Stomach smooth muscle (tissue), 2 donors: ENCODE results near the gene ZG16.
"Not testable (repeated sequence)": the region's sequence is repeated elsewhere in the genome, so short reads cannot be mapped to it uniquely, and the experiment has no call there.

Experiments used
- H3K27ac ChIP-seq: one replicate; pipeline ENCODE4 v1.7.0; 2013; ENCODE audit warnings: mild to moderate bottlenecking, low read length, inconsistent platforms
- H3K27me3 ChIP-seq, 2 donors: one replicate each; pipeline ENCODE4 v1.7.0; 2013; ENCODE audit warnings: low read length in 2 of 2; ENCODE audit not compliant: insufficient read depth in 2 of 2, control insufficient read depth in 1 of 2
- H3K36me3 ChIP-seq, 2 donors: one replicate each; pipeline ENCODE4 v1.7.0; 2013; ENCODE audit warnings: low read length in 2 of 2; ENCODE audit not compliant: control insufficient read depth in 2 of 2, insufficient read depth in 2 of 2
- H3K4me1 ChIP-seq: one replicate; pipeline ENCODE4 v1.7.0; 2013; ENCODE audit warnings: low read length; ENCODE audit not compliant: control insufficient read depth, insufficient read depth
- H3K4me3 ChIP-seq, 2 donors: one replicate each; pipeline ENCODE4 v1.7.0; 2013; ENCODE audit warnings: low read length in 2 of 2
- H3K9ac ChIP-seq, 2 donors: one replicate each; pipeline ENCODE4 v1.7.0; 2013; ENCODE audit warnings: low read length in 2 of 2, mild to moderate bottlenecking in 1 of 2
- H3K9me3 ChIP-seq, 2 donors: one replicate each; pipeline ENCODE4 v1.7.0; 2013; ENCODE audit warnings: low read length in 2 of 2; ENCODE audit not compliant: control insufficient read depth in 2 of 2
- donor health status: healthy.
- donor health status: Pancreatic carcinoma.

ZG16 gene

DNA sequence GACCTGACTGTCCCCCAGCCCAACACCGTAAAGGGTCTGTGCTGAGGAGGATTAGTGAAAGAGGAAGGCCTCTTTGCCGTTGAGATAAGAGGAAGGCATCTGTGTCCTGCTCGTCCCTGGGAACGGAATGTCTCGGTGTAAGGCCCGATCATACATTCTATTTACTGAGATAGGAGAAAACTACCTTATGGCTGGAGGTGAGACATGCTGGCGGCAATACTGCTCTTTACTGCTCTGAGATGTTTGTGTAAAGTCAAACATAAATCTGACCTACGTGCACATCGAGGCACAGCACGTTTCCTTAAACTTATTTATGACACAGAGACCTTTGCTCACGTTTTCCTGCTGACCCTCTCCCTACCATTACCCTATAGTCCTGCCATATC lies 37.4 kb upstream of the ZG16 start:
- not testable (repeated sequence) for H3K4me3 ChIP-seq, H3K36me3 ChIP-seq, H3K27me3 ChIP-seq, H3K4me1 ChIP-seq, H3K9ac ChIP-seq, H3K27ac ChIP-seq, H3K9me3 ChIP-seq

DNA sequence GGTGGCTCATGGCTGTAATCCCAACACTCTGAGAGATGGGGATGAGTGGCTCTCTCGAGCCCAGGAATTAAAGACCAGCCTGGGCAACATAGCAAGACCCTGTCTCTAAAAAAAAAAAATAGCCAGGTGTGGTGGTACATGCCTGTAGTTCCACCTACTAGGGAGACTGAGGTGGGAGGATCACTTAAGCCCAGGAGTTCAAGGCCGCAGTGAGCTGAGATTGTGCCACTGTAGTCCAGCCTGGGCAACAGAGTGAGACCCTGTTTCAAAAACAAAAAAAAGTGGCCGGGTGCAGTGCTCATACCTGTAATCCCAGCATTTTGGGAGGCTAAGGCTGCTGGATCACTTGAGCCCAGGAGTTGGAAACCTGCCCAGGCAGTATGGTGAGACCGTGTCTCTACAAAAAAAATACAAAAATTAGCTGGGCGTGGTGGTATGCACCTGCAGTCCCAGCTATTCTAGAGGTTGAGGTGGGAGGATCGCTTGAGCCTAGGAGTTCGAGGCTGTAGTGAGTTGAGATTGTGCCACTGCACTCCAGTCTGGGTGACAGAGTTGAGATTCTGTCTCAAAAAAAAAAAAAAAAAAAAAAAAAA lies 35.3 kb upstream of the ZG16 start:
- Histone ChIP-seq H3K27me3 (peaks cover 3% of the 10 kb centered on the region in 2 donors), H3K4me3 (no peak overlapping the region), H3K9me3 (peaks cover 0 to 3% of the 10 kb centered on the region in 2 donors), H3K27ac (no peak overlapping the region), H3K4me1 (no peaks in the 10 kb centered on the region), H3K36me3 (no peaks in the 10 kb centered on the region), H3K9ac (no peak overlapping the region)

DNA sequence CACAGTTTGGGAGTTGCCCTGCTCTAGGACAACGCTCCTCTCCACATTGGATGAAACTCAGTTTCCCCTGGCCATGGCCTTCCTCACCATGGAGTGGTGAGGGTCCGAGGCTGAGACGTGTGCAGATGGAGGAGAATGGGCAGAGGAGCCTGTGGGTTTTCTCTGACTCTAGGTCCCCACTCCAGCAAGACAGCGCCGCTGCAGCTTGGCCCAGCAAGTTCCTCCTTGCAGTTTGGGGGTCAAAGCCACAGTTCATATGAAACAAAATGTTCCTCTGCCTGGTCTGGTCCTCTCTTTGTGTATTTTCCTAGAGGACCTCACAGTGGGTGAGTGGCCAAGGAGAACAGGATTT lies 34.6 kb upstream of the ZG16 start:
- Histone ChIP-seq H3K9me3 (peaks cover 0 to 2% of the 10 kb centered on the region in 2 donors), H3K9ac (no peak overlapping the region), H3K27me3 (peaks cover 3% of the 10 kb centered on the region in 2 donors), H3K36me3 (no peaks in the 10 kb centered on the region), H3K27ac (no peak overlapping the region), H3K4me3 (no peak overlapping the region), H3K4me1 (no peaks in the 10 kb centered on the region)

DNA sequence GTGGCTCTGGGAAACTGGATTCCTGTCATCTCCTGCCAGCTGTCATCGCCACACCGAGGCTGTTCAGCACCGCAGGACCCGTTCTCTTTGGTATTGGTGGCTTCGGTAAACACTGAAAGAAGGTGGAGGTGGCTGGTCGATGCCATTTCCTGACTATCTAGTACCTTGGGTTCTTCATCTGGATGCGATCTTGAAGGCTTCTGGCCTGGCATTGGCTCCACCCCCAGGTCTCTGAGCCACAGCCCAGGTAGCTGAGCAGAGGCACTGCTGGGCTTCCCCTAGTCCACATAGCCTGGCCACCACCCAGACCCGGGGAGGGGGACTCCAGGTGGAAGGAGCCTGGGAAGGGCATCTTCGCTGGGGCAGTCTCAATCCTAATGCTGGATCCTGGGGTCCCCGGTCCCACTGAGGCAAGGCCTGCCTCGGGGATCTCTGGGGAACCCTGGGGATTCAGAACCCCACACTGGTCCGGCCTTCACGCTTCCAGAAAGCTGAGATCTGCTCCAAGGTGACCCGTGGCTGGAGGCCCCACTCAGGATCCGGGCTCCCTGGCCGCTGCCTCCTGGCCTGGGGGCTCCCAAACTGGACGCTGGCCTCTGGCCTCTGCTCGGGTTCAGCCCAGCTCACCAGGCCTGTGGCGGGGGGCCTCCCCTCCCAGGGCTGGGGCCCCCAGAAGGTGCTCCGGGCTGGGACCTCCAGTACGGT lies 34.1 kb upstream of the ZG16 start:
- H3K27ac ChIP-seq: no peak overlapping the region
- H3K27me3 ChIP-seq: peaks cover 3% of the 10 kb centered on the region in 2 donors
- H3K4me3 ChIP-seq: no peak overlapping the region
- no peaks in the 10 kb centered on the region for H3K4me1 ChIP-seq
- H3K9ac ChIP-seq: no peak overlapping the region
- H3K36me3 ChIP-seq: no peaks in the 10 kb centered on the region
- H3K9me3 ChIP-seq: no peaks in the 10 kb centered on the region

DNA sequence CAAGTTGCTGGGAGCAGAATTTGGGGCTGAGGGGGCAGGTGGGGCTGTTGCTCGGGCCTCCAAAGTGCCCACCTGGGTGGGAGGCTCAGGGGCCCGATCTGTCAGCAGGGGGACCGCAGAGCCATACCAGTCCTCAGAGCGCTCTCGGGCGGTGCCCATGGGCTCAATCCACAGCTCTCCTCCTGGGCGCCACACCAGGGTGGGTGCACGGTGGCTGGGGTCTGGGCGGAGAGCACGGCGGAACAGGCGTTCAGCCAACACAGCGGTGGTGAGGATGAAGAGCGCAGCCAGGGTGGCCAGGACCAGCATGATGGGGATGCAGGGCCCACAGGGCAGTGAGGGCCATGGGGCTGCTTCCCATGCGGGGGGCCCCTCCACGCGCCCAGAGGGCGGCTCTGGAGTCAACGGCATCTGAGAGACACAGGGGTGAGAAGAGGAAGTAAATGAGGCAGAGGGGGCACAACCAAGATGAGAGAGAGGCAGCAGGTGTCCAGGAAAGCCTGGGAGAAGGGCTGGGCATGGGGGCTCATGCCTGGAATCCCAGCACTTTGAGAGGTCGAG lies 33.4 kb upstream of the ZG16 start:
- Histone ChIP-seq H3K27me3 (peaks cover 3% of the 10 kb centered on the region in 2 donors), H3K9ac (no peak overlapping the region), H3K9me3 (no peaks in the 10 kb centered on the region), H3K4me1 (no peaks in the 10 kb centered on the region), H3K36me3 (no peaks in the 10 kb centered on the region), H3K27ac (no peak overlapping the region), H3K4me3 (no peak overlapping the region)

DNA sequence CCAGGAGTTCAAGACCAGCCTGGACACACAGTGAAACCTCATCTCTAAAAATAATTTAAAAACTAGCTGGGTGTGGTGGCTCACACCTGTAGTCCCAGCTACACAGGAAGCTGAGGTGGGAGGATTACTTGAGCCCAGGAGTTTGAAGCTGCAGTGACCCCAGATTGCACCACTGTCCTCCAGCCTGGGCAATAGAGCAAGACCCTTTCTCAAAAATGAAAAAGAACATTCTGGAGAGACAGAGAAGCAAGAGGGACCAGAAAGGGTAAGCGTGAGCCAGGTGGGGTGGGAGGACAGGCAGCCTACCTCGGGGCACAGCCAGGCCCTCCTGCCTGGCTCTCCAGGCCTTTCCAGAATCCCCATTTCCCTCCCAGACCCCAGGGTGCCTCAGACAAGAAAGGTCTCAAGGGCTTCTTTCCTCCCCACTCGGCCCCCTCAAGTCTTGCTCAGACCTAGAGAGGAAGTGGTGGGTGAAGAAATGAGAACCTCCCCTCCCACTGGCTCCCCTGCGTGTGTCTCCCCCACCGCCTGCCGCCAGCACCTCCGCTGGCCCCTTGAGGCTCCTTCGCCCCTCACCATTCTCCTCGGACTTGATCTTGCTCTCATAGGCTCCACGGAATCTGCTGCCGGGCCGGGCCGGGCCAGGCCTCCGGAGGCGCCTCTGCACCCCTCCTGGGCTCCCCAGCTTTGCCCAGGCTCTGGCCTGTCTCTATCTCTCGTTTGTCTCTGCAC lies 32.8 kb upstream of the ZG16 start:
- no peak overlapping the region for H3K27ac ChIP-seq
- H3K27me3 ChIP-seq: peaks cover 3% of the 10 kb centered on the region in 2 donors
- H3K4me3 ChIP-seq: no peak overlapping the region
- H3K36me3 ChIP-seq: no peaks in the 10 kb centered on the region
- H3K9ac ChIP-seq: no peak overlapping the region
- H3K9me3 ChIP-seq: no peaks in the 10 kb centered on the region
- H3K4me1 ChIP-seq: no peaks in the 10 kb centered on the region

DNA sequence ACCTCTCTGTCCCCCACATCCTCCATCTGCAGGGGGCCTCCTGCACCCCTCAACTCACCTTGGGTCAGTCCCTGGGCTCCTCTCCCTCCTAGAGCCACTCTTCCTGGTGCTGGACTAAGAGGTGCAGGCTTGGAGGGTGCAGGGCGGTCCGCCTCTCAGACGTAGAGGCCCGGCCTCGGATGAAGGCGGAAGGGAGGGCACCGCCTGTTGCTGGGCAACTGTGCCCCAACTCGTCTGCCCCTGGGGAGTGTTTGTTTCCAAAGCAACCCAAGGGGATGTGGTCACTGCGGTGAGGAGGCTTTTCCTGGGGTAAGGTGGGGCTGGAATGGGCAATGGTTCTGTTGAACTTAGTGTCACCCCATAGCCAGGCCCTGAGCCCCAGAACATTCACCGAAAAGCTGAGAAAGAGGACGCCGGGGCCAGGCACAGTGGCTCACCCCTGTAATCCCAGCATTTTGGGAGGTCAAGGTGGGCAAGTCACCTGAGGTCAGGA lies 32.2 kb upstream of the ZG16 start, which contains the start of gene C16orf54:
Gene C16orf54 (minus strand): TSS at position 138 of the 493 bp plus-strand sequence. CDS start 1,039 bp downstream, outside the sequence.
- H3K36me3 ChIP-seq: no peaks in the 10 kb centered on the region
- peaks cover 3% of the 10 kb centered on the region in 2 donors for H3K27me3 ChIP-seq
- no peaks in the 10 kb centered on the region for H3K4me1 ChIP-seq
- no peak within 1 kb of the TSS for H3K9ac ChIP-seq
- H3K4me3 ChIP-seq: no peak within 1 kb of the TSS
- no peaks in the 10 kb centered on the region for H3K9me3 ChIP-seq
- no peak within 1 kb of the TSS for H3K27ac ChIP-seq

DNA sequence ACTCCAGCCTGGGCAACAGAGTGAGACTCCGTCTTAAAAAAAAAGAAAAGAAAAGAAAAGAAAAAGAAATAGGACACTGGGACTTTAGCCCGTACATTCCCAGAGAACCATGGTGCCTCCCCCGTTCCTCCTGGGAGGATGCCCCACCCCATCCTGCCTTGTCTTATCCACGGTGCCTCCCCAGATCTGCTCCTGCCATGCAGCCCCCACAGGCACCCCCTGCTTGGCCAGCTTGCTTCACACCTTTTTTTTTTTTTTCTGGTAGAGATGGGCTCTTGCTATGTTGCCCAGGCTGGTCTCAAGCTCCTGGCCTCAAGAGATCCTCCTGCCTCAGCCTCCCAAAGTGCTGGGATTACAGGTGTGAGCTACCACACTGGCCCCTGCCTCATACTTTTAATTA lies 31.5 kb upstream of the ZG16 start:
- not testable (repeated sequence) for H3K27ac ChIP-seq, H3K9me3 ChIP-seq, H3K36me3 ChIP-seq, H3K9ac ChIP-seq, H3K4me3 ChIP-seq, H3K27me3 ChIP-seq, H3K4me1 ChIP-seq

DNA sequence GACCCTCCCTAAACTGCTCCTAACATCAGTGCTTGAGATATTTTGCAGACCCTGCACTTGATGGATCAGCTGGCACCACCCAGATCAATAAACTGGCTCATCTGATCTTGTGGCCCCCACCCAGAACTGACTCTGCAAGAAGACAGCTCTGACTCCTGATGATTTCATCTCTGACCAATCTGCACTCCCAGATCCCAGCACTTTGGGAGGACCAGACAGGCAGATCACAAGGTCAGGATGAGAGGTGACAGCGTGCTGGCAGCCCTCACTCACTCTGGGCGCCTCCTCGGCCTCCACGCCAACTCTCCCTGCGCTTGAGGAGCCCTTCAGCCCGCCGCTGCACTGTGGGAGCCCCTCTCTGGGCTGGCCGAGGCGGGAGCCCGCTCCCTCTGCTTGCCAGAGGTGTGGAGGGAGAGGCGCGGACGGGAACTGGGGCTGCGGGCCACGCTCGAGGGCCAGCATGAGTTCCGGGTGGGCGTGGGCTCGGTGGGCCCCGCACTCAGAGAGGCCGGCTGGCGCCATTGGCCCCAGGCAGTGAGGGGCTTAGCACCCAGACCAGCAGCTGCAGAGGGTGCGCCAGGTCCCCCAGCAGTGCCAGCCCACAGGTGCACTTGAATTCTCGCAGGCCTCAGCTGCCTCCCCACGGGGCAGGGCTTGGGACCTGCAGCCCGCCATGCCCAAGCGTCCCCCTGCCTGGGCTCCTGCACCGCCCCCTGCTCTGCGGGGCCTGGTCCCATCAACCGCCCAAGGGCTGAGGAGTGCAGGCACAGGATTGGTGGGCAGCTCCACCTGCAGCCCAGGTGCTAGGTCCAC lies 29.9 kb upstream of the ZG16 start:
- Histone ChIP-seq H3K36me3 (no peaks in the 10 kb centered on the region), H3K4me3 (no peak overlapping the region), H3K9me3 (no peaks in the 10 kb centered on the region), H3K4me1 (no peaks in the 10 kb centered on the region), H3K27ac (no peak overlapping the region), H3K9ac (no peak overlapping the region), H3K27me3 (peaks cover 0 to 3% of the 10 kb centered on the region in 2 donors)

DNA sequence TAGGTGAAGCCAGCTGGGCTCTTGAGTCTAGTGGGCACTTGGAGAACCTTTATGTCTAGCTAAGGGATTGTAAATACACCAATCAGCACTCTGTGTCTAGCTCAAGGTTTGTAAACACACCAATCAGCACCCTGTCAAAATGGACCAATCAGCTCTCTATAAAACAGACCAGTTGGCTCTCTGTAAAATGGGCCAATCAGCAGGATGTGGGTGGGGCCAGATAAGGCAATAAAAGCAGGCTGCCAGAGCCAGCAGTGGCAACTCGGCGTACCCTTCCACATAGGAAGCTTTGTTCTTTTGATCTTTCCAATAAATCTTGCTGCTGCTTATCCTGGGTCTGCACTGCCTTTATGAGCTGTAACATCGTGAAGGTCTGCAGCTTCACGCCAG lies 29.3 kb upstream of the ZG16 start:
- H3K9ac ChIP-seq, H3K27ac ChIP-seq, H3K4me1 ChIP-seq, H3K27me3 ChIP-seq, H3K9me3 ChIP-seq, H3K36me3 ChIP-seq, H3K4me3 ChIP-seq: not testable (repeated sequence)
